HEK293T (cell line): ENCODE results near the gene NRG2.
A peak's percentile ranks its signal among the peaks of the same experiment; 100 is the strongest.

Experiments
- CTCF ChIA-PET: fragments of 350-600 bp; formaldehyde crosslinking; extraction: SDS; loops from one replicate; lab custom pipeline; 2021; ENCODE audit warnings: antibody characterized with exemption, inconsistent platforms; lab: Yijun Ruan, JAX
- POLR2A ChIA-PET: fragments of 350-600 bp; formaldehyde crosslinking; extraction: SDS; loops from one replicate; lab custom pipeline; 2020; ENCODE audit warnings: antibody characterized with exemption, inconsistent platforms; lab: Yijun Ruan, JAX
- DNase-seq: peaks from one replicate; pipeline ENCODE4 v3.0.0; 2012; ENCODE audit warnings: mixed read lengths; ENCODE audit errors: extremely low spot score
- ARNT ChIP-seq: fragments of 450-650 bp; IDR thresholded peaks from 2 replicates; pipeline ENCODE4 v1.6.1; 2017; ENCODE audit warnings: mild to moderate bottlenecking
- BHLHE40 ChIP-seq: fragments of 450-650 bp; IDR thresholded peaks from 2 replicates; pipeline ENCODE4 v1.6.1; 2016; ENCODE audit warnings: mild to moderate bottlenecking, moderate library complexity, borderline replicate concordance
- CTBP1 ChIP-seq: fragments of 450-650 bp; IDR thresholded peaks from 2 replicates; pipeline ENCODE4 v1.6.1; 2016; ENCODE audit warnings: borderline replicate concordance
- ELF4 ChIP-seq: fragments of 450-650 bp; IDR thresholded peaks from 2 replicates; pipeline ENCODE4 v1.6.1; 2017; ENCODE audit warnings: antibody characterized with exemption
- FOXA1 ChIP-seq: fragments of 450-650 bp; IDR thresholded peaks from 2 replicates; pipeline ENCODE4 v1.6.1; 2016; ENCODE audit warnings: mild to moderate bottlenecking
- FOXK2 ChIP-seq: fragments of 450-650 bp; IDR thresholded peaks from 2 replicates; pipeline ENCODE4 v1.6.1; 2016; ENCODE audit warnings: mild to moderate bottlenecking
- FOXM1 ChIP-seq: fragments of 450-650 bp; IDR thresholded peaks from 2 replicates; pipeline ENCODE4 v1.6.1; 2017; ENCODE audit warnings: mild to moderate bottlenecking, borderline replicate concordance
- HDGF ChIP-seq: fragments of 450-650 bp; IDR thresholded peaks from 2 replicates; pipeline ENCODE4 v1.6.1; 2017; ENCODE audit warnings: antibody characterized with exemption, borderline replicate concordance
- L3MBTL2 ChIP-seq: fragments of 450-650 bp; conservative IDR thresholded peaks from 2 replicates; pipeline ENCODE4 v1.6.1; 2016; ENCODE audit warnings: mild to moderate bottlenecking
- LEF1 ChIP-seq: fragments of 450-650 bp; IDR thresholded peaks from 2 replicates; pipeline ENCODE4 v1.6.1; 2017; ENCODE audit warnings: mild to moderate bottlenecking, borderline replicate concordance
- NFRKB ChIP-seq: fragments of 450-650 bp; IDR thresholded peaks from 2 replicates; pipeline ENCODE4 v1.6.1; 2016; ENCODE audit warnings: mild to moderate bottlenecking, moderate library complexity
- SP1 ChIP-seq: fragments of 450-650 bp; IDR thresholded peaks from 2 replicates; pipeline ENCODE4 v1.6.1; 2017
- SUZ12 ChIP-seq: fragments of 450-650 bp; IDR thresholded peaks from 2 replicates; pipeline ENCODE4 v1.6.1; 2016; ENCODE audit warnings: mild to moderate bottlenecking
- TARDBP ChIP-seq: fragments of 450-650 bp; IDR thresholded peaks from 2 replicates; pipeline ENCODE4 v1.6.1; 2016
- ZNF384 ChIP-seq: fragments of 450-650 bp; IDR thresholded peaks from 2 replicates; pipeline ENCODE4 v1.6.1; 2016
- TF ChIP-seq, protein P1 (sequence below): fragments of 450-650 bp; IDR thresholded peaks from 2 replicates; pipeline ENCODE4 v1.6.1; 2016

NRG2 gene

DNA sequence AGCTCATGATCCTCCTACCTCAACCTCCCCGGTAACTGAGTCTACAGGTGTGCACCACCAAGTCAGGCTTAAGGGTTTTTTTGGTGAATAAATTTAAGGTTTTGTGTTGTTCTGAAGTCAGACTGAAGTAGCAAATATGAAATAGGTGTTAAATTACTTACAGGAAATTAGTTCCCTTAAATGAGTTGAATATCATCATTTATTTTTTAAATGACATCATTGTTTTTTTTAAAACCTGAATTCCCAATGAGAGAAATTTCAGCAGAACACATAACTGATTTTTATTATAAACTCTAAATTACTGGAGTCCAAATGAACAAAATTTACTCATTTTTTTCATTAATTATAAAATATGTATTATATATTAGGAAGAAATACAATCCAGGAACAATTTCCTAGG, 33.0 kb upstream of the NRG2 start:
- POLR2A ChIA-PET = interaction anchor here (1.9 kb wide), 1 partner anchor 32 kb away, joined by 4 read pairs; no protein-coding TSS in a partner anchor
- TF ChIP-seq TARDBP = no peak
- no peak for DNase-seq
- CTCF ChIA-PET = interaction anchor here (1.0 to 4.6 kb wide), 3 partner anchors 57 to 80 kb away, joined by 3 to 29 read pairs (median 5); no protein-coding TSS in a partner anchor

DNA sequence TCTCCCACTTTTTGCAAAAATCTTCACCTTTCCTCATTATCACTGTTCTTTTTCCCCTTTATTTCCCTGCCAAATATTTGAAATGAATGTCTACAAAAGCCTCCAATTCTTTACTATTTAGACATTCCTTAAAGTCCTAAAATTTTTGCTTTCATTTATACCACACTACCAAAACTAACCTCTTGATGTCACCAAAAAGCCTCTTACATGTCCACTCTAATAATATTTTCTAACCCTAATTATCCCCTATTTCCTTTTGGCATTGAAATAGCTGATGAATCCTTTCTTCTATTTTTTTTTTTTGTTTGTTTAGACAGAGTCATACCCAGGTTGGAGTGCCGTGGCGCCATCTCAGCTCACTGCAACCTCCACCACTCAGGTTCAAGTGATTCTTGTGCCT, 32.3 kb upstream of the NRG2 start:
- POLR2A ChIA-PET = interaction anchor here (1.9 kb wide), 1 partner anchor 32 kb away, joined by 4 read pairs; no protein-coding TSS in a partner anchor
- TF ChIP-seq BHLHE40 = no peak
- TF ChIP-seq HDGF = no peak
- TF ChIP-seq FOXM1 = no peak
- TF ChIP-seq SP1 = no peak
- TF ChIP-seq TARDBP = no peak
- TF ChIP-seq FOXK2 = no peak
- TF ChIP-seq, protein P1, sequence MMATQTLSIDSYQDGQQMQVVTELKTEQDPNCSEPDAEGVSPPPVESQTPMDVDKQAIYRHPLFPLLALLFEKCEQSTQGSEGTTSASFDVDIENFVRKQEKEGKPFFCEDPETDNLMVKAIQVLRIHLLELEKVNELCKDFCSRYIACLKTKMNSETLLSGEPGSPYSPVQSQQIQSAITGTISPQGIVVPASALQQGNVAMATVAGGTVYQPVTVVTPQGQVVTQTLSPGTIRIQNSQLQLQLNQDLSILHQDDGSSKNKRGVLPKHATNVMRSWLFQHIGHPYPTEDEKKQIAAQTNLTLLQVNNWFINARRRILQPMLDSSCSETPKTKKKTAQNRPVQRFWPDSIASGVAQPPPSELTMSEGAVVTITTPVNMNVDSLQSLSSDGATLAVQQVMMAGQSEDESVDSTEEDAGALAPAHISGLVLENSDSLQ = no peak
- TF ChIP-seq LEF1 = no peak
- no peak for TF ChIP-seq ARNT
- no peak for TF ChIP-seq ZNF384
- TF ChIP-seq L3MBTL2 = no peak
- TF ChIP-seq NFRKB = no peak
- TF ChIP-seq CTBP1 = no peak
- no peak for TF ChIP-seq FOXA1
- no peak for TF ChIP-seq ELF4
- no peak for TF ChIP-seq SUZ12
- DNase-seq = no peak
- CTCF ChIA-PET = interaction anchor here (0.9 to 4.6 kb wide), 4 partner anchors 36 to 80 kb away, joined by 3 to 29 read pairs (median 4); no protein-coding TSS in a partner anchor

DNA sequence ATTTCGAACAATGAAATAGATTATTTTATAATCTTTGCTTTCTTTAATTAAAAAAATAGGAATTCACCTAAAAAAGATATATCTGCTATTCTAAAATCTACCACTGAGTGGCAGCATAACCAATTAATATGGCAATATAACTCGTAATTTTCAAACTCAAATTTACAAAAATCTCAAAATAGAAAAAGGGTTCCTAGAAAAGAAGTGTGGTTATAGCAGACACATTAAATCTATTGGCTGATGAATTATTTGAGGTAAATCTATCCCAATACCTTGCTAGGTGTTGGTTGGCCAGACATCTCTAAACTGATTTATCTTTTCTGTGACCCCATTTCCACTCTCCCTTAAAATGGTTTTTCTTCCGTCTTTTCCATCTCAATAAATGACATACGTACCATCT, 30.2 kb upstream of the NRG2 start:
- no peak for DNase-seq
- POLR2A ChIA-PET = interaction anchor here (1.0 kb wide), 1 partner anchor 31 kb away, joined by 3 read pairs; no protein-coding TSS in a partner anchor
- CTCF ChIA-PET = interaction anchor here (0.6 to 4.6 kb wide), 12 partner anchors 25 to 102 kb away, joined by 3 to 29 read pairs (median 3); partner anchors contain the start of gene NRG2
- TF ChIP-seq, protein P1 = peak; percentile 30; the same call in 1 of the 2 replicates
- no peak for TF ChIP-seq NFRKB

DNA sequence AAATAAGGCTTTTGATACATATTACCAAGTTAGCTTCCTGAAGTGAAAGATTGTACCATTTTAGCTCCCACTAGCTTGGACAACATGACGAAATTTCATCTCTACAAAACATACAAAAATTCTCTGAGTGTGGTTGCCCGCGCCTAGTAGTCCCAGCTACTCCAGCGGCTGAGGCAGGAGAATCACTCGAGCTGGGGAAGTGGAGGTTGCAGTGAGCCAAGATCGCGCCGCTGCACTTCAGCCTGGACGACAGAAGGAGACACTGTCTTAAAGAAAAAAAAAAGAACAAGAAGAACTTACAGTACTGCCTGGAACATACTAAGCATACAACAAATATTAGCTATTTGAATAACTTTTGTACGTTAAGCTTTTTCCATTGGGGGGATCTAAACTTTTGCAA, 29.7 kb upstream of the NRG2 start:
- TF ChIP-seq ZNF384 = no peak
- TF ChIP-seq, protein P1 = no peak
- TF ChIP-seq ELF4 = no peak
- TF ChIP-seq FOXA1 = no peak
- no peak for TF ChIP-seq NFRKB
- TF ChIP-seq FOXM1 = no peak
- no peak for TF ChIP-seq BHLHE40
- TF ChIP-seq SP1 = no peak
- TF ChIP-seq FOXK2 = no peak
- no peak for TF ChIP-seq ARNT
- no peak for TF ChIP-seq L3MBTL2
- TF ChIP-seq CTBP1 = no peak
- no peak for TF ChIP-seq HDGF
- no peak for TF ChIP-seq SUZ12
- TF ChIP-seq LEF1 = no peak
- TF ChIP-seq TARDBP = no peak
- DNase-seq = no peak
- POLR2A ChIA-PET = interaction anchor here (1.0 kb wide), 1 partner anchor 31 kb away, joined by 3 read pairs; no protein-coding TSS in a partner anchor
- CTCF ChIA-PET = interaction anchor here (0.6 to 4.6 kb wide), 13 partner anchors 8 to 89 kb away, joined by 3 to 29 read pairs (median 3); partner anchors contain the start of gene NRG2

DNA sequence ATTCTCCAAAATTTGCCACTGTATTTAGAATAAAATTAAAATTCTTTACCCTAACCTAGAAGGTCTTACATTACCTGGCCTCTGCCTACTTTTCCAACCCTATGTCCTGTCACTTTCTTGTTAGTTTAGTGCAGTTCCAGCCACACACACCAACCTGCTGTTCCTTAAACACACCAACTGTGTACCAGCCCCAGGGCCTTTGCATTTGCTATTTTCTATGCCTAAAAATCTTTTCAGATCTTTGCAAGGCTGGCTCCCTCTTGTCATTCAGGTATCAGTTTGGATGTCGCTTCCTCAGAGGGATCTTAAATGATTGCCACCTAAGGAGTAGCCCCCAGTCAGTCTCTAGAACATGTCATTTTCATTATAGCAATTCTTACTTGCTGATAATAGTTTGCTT, 17.7 kb upstream of the NRG2 start:
- no peak for TF ChIP-seq ELF4
- ChIA-PET CTCF (no interaction called here), POLR2A (no interaction called here)
- DNase-seq = no peak

DNA sequence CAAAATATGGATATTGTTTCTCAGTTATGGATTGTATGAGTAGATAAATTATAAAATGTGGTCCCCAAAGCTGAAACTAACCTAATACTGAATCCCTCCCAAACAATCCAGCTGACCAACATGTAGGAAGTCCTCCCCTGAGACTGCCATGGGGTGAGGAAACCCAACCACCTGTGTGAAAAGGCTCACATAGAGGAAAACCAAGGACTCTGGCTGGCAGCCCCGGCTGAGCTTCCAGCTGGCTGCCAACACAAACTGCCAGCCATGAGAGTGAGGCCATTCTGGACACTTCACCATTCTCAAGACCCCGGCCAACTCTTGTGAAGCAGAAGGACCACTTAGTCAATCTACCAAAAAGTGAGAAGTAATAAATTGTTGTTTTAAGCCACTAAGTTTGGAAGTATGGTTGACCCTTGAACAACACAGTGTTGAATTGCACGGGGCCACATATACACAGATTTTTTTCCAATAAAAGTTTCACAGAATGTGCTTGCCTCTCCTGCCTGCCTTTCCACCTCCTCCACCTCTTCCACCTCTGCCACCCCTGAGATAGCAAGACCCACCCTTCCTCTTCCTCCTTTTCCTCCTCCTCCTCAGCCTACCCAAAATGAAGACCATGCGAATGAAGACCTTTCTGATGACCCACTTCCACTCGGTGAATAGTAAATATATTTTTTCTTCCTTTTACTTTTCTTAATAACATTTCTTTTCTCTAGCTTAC, 15.3 kb upstream of the NRG2 start:
- CTCF ChIA-PET = interaction anchor here (0.9 to 1.5 kb wide), 2 partner anchors 15 to 25 kb away, joined by 3 to 4 read pairs; partner anchors contain the start of gene NRG2
- TF ChIP-seq LEF1 (no peak), CTBP1 (no peak), FOXK2 (no peak), SUZ12 (no peak), TARDBP (no peak), HDGF (no peak)
- TF ChIP-seq, protein P1 = no peak
- no peak for DNase-seq
- POLR2A ChIA-PET = no interaction called here
